ENCODE measurements around the gene FOXP1.

Gene FOXP1

GRCh38 chr3:71401695-71402231 lies 181.8 kb downstream of the FOXP1 start:
- H3K4me1 ChIP-seq, result no peaks in the 10 kb centered on the region
- TF ChIP-seq CTCF (IDR thresholded peaks at IDR 0.05), result no peak
- H3K4me2 ChIP-seq (ENCODE audit: low read length), result no peak overlapping the region
- no peak overlapping the region for H3K27ac ChIP-seq
- no peaks in the 10 kb centered on the region for H3K27me3 ChIP-seq (ENCODE audit: control insufficient read depth, insufficient read depth, low read length)
- no peaks in the 10 kb centered on the region for H3K36me3 ChIP-seq (ENCODE audit: control insufficient read depth, insufficient read depth, low read length)
- no peaks in the 10 kb centered on the region for H3K9me3 ChIP-seq (ENCODE audit: control insufficient read depth, low read length)
- no peaks in the 10 kb centered on the region for H3K79me2 ChIP-seq
- no peak overlapping the region for H3K9ac ChIP-seq
- no peak overlapping the region for H2AFZ ChIP-seq
- no peak overlapping the region for H3K4me3 ChIP-seq (ENCODE audit: low read depth, low read length)

GRCh38 chr3:71400986-71401451 lies 182.5 kb downstream of the FOXP1 start:
- Histone ChIP-seq H3K79me2 (no peaks in the 10 kb centered on the region), H3K27me3 (ENCODE audit: control insufficient read depth, insufficient read depth, low read length) (no peaks in the 10 kb centered on the region), H3K9me3 (ENCODE audit: control insufficient read depth, low read length) (no peaks in the 10 kb centered on the region), H3K36me3 (ENCODE audit: control insufficient read depth, insufficient read depth, low read length) (no peaks in the 10 kb centered on the region), H3K27ac (no peak overlapping the region), H3K4me3 (ENCODE audit: low read depth, low read length) (no peak overlapping the region), H3K9ac (no peak overlapping the region), H2AFZ (no peak overlapping the region), H3K4me1 (no peaks in the 10 kb centered on the region), H3K4me2 (ENCODE audit: low read length) (no peak overlapping the region)
- TF ChIP-seq CTCF (IDR thresholded peaks at IDR 0.05), result no peak

GRCh38 chr3:71399478-71399877 lies 184.1 kb downstream of the FOXP1 start:
- TF ChIP-seq CTCF (IDR thresholded peaks at IDR 0.05), result no peak
- H3K9ac ChIP-seq, result no peak overlapping the region
- no peaks in the 10 kb centered on the region for H3K9me3 ChIP-seq (ENCODE audit: control insufficient read depth, low read length)

GRCh38 chr3:71398157-71398836 lies 185.2 kb downstream of the FOXP1 start:
- Histone ChIP-seq H3K4me3 (ENCODE audit: low read depth, low read length) (no peak overlapping the region), H3K27me3 (ENCODE audit: control insufficient read depth, insufficient read depth, low read length) (no peaks in the 10 kb centered on the region), H3K9ac (no peak overlapping the region), H3K4me1 (no peaks in the 10 kb centered on the region), H2AFZ (no peak overlapping the region), H3K79me2 (peaks cover 4% of the 10 kb centered on the region), H3K4me2 (ENCODE audit: low read length) (no peak overlapping the region), H3K27ac (no peak overlapping the region), H3K9me3 (ENCODE audit: control insufficient read depth, low read length) (no peaks in the 10 kb centered on the region), H3K36me3 (ENCODE audit: control insufficient read depth, insufficient read depth, low read length) (no peaks in the 10 kb centered on the region)
- TF ChIP-seq CTCF (IDR thresholded peaks at IDR 0.05), result no peak

More at GRCh38 chr3:71399478-71399877, 184.1 kb downstream of the FOXP1 start:
- Histone ChIP-seq H3K4me2 (ENCODE audit: low read length) (no peak overlapping the region), H3K4me3 (ENCODE audit: low read depth, low read length) (no peak overlapping the region), H3K27me3 (ENCODE audit: control insufficient read depth, insufficient read depth, low read length) (no peaks in the 10 kb centered on the region), H3K27ac (no peak overlapping the region), H2AFZ (no peak overlapping the region), H3K4me1 (no peaks in the 10 kb centered on the region), H3K36me3 (ENCODE audit: control insufficient read depth, insufficient read depth, low read length) (no peaks in the 10 kb centered on the region), H3K79me2 (peaks cover 4% of the 10 kb centered on the region)

GRCh38 chr3:71397726-71398125 lies 185.8 kb downstream of the FOXP1 start:
- no peak for TF ChIP-seq CTCF (IDR thresholded peaks at IDR 0.05)
- no peak overlapping the region for H3K4me3 ChIP-seq (ENCODE audit: low read depth, low read length)
- H3K9ac ChIP-seq, result no peak overlapping the region
- H3K4me2 ChIP-seq (ENCODE audit: low read length), result no peak overlapping the region
- no peaks in the 10 kb centered on the region for H3K27me3 ChIP-seq (ENCODE audit: control insufficient read depth, insufficient read depth, low read length)
- no peak overlapping the region for H2AFZ ChIP-seq
- no peak overlapping the region for H3K27ac ChIP-seq
- no peaks in the 10 kb centered on the region for H3K36me3 ChIP-seq (ENCODE audit: control insufficient read depth, insufficient read depth, low read length)
- H3K79me2 ChIP-seq, result peaks cover 4% of the 10 kb centered on the region
- H3K4me1 ChIP-seq, result no peaks in the 10 kb centered on the region
- no peaks in the 10 kb centered on the region for H3K9me3 ChIP-seq (ENCODE audit: control insufficient read depth, low read length)

All from parathyroid adenoma (tissue), 2 donors.